ENCODE results near the gene ZC3H11A.
"Not testable (repeated sequence)": the region's sequence is repeated elsewhere in the genome, so short reads cannot be mapped to it uniquely, and the experiment has no call there.

ZC3H11A gene

GRCh38 chr1:203781962-203782361, 13.5 kb upstream of the ZC3H11A start:
- TF ChIP-seq, protein P1, sequence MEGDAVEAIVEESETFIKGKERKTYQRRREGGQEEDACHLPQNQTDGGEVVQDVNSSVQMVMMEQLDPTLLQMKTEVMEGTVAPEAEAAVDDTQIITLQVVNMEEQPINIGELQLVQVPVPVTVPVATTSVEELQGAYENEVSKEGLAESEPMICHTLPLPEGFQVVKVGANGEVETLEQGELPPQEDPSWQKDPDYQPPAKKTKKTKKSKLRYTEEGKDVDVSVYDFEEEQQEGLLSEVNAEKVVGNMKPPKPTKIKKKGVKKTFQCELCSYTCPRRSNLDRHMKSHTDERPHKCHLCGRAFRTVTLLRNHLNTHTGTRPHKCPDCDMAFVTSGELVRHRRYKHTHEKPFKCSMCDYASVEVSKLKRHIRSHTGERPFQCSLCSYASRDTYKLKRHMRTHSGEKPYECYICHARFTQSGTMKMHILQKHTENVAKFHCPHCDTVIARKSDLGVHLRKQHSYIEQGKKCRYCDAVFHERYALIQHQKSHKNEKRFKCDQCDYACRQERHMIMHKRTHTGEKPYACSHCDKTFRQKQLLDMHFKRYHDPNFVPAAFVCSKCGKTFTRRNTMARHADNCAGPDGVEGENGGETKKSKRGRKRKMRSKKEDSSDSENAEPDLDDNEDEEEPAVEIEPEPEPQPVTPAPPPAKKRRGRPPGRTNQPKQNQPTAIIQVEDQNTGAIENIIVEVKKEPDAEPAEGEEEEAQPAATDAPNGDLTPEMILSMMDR (IDR thresholded peaks at IDR 0.05; ENCODE audit: low read length, missing control alignments) = no peak
- DNase-seq (ENCODE audit: low read depth) = no peak
- no peak overlapping the region for H3K4me3 ChIP-seq (replicated peaks; ENCODE audit: low read depth, low read length)

GRCh38 chr1:203789966-203790365, 5.5 kb upstream of the ZC3H11A start:
- TF ChIP-seq, protein P1 (IDR thresholded peaks at IDR 0.05; ENCODE audit: low read length, missing control alignments) = no peak
- no peak for DNase-seq (ENCODE audit: low read depth)
- no peak overlapping the region for H3K4me3 ChIP-seq (replicated peaks; ENCODE audit: low read depth, low read length)

- no peak for DNase-seq (ENCODE audit: low read depth)
- TF ChIP-seq, protein P1 (IDR thresholded peaks at IDR 0.05; ENCODE audit: low read length, missing control alignments) = no peak
- H3K4me3 ChIP-seq (replicated peaks; ENCODE audit: low read depth, low read length) = no peak overlapping the region
Measured at GRCh38 chr1:203791498-203791897, 3.9 kb upstream of the ZC3H11A start.

DNA sequence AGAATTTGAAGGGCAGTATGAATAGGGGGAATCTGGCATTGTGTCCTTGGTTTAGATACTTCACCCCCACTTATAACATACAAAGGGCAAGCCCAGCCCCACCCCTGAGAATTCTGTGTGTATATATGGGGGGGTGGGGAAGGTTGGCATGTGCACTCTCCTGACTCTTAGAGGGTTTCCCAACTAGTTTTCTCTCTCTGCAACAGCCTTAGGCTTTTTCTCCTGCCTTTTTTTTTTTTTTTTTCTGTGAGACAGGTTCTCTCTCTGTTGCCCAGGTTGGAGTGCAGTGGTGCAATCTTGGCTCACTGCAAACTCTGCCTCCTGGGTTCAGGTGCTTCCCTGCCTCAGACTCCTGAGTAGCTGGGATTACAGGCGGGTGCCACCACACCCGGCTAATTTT, 2.9 kb upstream of the ZC3H11A start:
- TF ChIP-seq, protein P1 (IDR thresholded peaks at IDR 0.05; ENCODE audit: low read length, missing control alignments) = no peak
- DNase-seq (ENCODE audit: low read depth) = no peak
- no peak overlapping the region for H3K4me3 ChIP-seq (replicated peaks; ENCODE audit: low read depth, low read length)

DNA sequence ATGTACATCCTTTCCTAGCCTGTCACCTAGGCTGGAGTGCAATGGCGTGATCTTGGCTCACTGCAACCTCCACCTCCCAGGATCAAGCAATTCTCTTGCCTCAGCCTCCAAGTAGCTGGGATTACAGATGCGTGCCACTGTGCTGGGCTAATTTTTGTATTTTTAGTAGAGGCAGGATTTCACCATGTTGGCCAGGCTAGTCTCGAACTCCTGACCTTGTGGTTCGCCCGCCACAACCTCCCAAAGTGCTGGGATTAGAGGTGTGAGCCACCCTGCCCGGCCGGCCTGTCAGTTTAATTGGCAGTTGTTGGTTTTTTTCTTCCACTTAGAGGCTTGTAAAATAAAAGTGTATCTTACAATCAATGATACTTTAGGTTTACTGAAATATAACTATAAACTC, 1.9 kb upstream of the ZC3H11A start:
- H3K4me3 ChIP-seq (replicated peaks; ENCODE audit: low read depth, low read length); DNase-seq (ENCODE audit: low read depth): not testable (repeated sequence)

GRCh38 chr1:203794764-203795440, 521 bp upstream of the ZC3H11A start:
- DNase-seq (ENCODE audit: low read depth) = no peak
- peak overlapping the region; percentile 79 for H3K4me3 ChIP-seq (replicated peaks; ENCODE audit: low read depth, low read length)
- TF ChIP-seq, protein P1 (IDR thresholded peaks at IDR 0.05; ENCODE audit: low read length, missing control alignments) = no peak

DNA sequence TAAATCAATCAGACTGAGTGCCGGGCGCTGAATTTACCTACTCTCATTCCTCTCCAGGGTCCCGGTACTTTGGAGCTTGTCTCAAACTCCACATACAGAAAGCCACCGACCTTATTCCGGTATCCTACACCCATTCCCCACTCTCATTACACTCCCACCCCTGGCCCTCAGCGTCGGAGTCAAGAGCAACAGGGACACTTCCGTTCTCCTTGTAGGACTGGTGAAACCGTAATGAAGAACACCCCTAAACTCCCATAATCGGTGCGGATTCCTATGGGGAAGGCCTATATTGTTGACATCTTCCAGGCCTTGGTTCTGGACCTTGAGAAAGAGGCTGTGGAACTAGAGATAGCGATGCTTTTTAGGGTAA, 798 bp downstream of the ZC3H11A start:
- TF ChIP-seq, protein P1 (IDR thresholded peaks at IDR 0.05; ENCODE audit: low read length, missing control alignments) = no peak
- peak overlapping the region; percentile 79 for H3K4me3 ChIP-seq (replicated peaks; ENCODE audit: low read depth, low read length)
- DNase-seq (ENCODE audit: low read depth) = peak; percentile 33

Data from fibroblast of pulmonary artery (primary cell).